ENCODE results near the gene TM9SF3.

DNA sequence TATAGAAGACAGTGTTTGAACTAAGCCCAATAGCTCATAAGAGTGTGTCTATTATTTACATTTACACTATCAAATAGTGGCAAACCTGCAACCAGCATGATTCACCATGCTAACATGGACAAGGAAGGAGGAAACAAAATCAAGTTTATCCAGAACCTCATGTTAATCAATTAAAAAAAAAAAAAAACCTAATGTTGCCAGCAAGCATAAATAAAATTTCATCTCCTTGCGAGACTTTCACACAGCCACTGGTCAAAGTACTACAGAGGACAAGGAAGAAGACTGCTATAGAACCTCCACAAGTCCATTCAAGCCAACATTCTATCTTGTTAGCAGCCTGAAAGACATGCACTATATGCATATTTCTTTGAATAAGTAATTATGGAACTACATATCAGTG lies 9.7 kb downstream of the TM9SF3 start:
- TF ChIP-seq, protein P1, sequence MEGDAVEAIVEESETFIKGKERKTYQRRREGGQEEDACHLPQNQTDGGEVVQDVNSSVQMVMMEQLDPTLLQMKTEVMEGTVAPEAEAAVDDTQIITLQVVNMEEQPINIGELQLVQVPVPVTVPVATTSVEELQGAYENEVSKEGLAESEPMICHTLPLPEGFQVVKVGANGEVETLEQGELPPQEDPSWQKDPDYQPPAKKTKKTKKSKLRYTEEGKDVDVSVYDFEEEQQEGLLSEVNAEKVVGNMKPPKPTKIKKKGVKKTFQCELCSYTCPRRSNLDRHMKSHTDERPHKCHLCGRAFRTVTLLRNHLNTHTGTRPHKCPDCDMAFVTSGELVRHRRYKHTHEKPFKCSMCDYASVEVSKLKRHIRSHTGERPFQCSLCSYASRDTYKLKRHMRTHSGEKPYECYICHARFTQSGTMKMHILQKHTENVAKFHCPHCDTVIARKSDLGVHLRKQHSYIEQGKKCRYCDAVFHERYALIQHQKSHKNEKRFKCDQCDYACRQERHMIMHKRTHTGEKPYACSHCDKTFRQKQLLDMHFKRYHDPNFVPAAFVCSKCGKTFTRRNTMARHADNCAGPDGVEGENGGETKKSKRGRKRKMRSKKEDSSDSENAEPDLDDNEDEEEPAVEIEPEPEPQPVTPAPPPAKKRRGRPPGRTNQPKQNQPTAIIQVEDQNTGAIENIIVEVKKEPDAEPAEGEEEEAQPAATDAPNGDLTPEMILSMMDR (IDR thresholded peaks at IDR 0.05): no peak
- TF ChIP-seq POLR2A (IDR thresholded peaks at IDR 0.05): no peak
- TF ChIP-seq EP300 (IDR thresholded peaks at IDR 0.05): no peak
- no peak for TF ChIP-seq POLR2AphosphoS5 (IDR thresholded peaks at IDR 0.05)
